Left lung (tissue), 10 donors: ENCODE data around the gene DLGAP1. TPM values are rescaled to one million over a fixed set of nuclear protein-coding genes. Genes with fewer than 3 reads are reported as not detected.

ENCODE experiments used
- ATAC-seq: fragments of 200-7000 bp; cut with Tn5 transposase; one replicate; pipeline ENCODE4 v1.9.1; 2020; ENCODE audit warnings: moderate library complexity
- DNase-seq, 4 donors: peaks; one replicate each; pipeline ENCODE4 v3.0.0-alpha.2; 2013 to 2020
- H3K27ac ChIP-seq, 2 donors: fragments of 200-600 bp; sonication (generic) in 1 of 2; one replicate each; pipeline versions ENCODE4 v1.5.0 to v1.8.0; 2020 to 2021
- H3K27me3 ChIP-seq, 2 donors: fragments of 200-600 bp; sonication (generic) in 1 of 2; one replicate each; pipeline versions ENCODE4 v1.5.0 to v1.8.0; 2020 to 2021
- H3K36me3 ChIP-seq, 2 donors: fragments of 200-600 bp; sonication (generic) in 1 of 2; one replicate each; pipeline versions ENCODE4 v1.5.0 to v1.8.0; 2020 to 2021
- H3K4me1 ChIP-seq, 2 donors: fragments of 200-600 bp; one replicate each; pipeline ENCODE4 v1.8.0; 2021
- H3K4me3 ChIP-seq, 2 donors: fragments of 200-600 bp; sonication (generic) in 1 of 2; one replicate each; pipeline versions ENCODE4 v1.5.0 to v1.8.0; 2020 to 2021; ENCODE audit warnings: mild to moderate bottlenecking in 1 of 2
- H3K9me3 ChIP-seq, 2 donors: fragments of 200-600 bp; sonication (generic) in 1 of 2; one replicate each; pipeline versions ENCODE4 v1.5.0 to v1.8.0; 2020 to 2021
- CTCF ChIP-seq, 2 donors: fragments of 200-600 bp; sonication (generic) in 1 of 2; IDR thresholded peaks; one replicate each; pipeline versions ENCODE4 v1.5.0 to v1.8.0; 2021; ENCODE audit warnings: antibody characterized with exemption in 2 of 2
- intact Hi-C, 2 donors: fragments of 100-400 bp; cut with DNase I; formaldehyde crosslinking; loops; one replicate each; pipeline versions ENCODE4 v1.11.2 to v1.14.2; 2022
- polyA plus RNA-seq, 6 donors: library from polyadenylated mRNA; unstranded; fragments of 120-200 nt; gene quantifications; one replicate each; pipeline ENCODE4 v1.2.1, GENCODE V29; 2013; ENCODE audit not compliant: insufficient read length in 6 of 6
- total RNA-seq, 2 donors: library from RNA; stranded (reverse); fragmentation: NEBNext Ultra II Directional; extraction: Animal tissue kit (Norgen Biotek cat#: 25700); gene quantifications; one replicate each; pipeline ENCODE4 v1.2.1, GENCODE V29; 2021
- donor health status: DM: no; HTN: yes; CAD: no.
- donor health status: DM: no; HTN: no; CAD: no.

DLGAP1 gene
- total and polyA plus RNA-seq, 8 donors, result 1.6 to 4.0 (median 2.1) TPM

- no peaks in the 10 kb centered on the region for H3K36me3 ChIP-seq
- ATAC-seq (no peak), DNase-seq (no peak)
- TF ChIP-seq CTCF (IDR thresholded peaks at IDR 0.05), result no peak
- H3K4me3 ChIP-seq, result no peak overlapping the region
- H3K4me1 ChIP-seq, result peaks cover 15 to 44% of the 10 kb centered on the region in 2 donors
- no peaks in the 10 kb centered on the region for H3K27me3 ChIP-seq
- no peaks in the 10 kb centered on the region for H3K9me3 ChIP-seq
- H3K27ac ChIP-seq, result no peak overlapping the region
- intact Hi-C loops, result no loop called here
Observed at GRCh38 chr18:3720159-3720558, 734.9 kb downstream of the DLGAP1 start.

DNA sequence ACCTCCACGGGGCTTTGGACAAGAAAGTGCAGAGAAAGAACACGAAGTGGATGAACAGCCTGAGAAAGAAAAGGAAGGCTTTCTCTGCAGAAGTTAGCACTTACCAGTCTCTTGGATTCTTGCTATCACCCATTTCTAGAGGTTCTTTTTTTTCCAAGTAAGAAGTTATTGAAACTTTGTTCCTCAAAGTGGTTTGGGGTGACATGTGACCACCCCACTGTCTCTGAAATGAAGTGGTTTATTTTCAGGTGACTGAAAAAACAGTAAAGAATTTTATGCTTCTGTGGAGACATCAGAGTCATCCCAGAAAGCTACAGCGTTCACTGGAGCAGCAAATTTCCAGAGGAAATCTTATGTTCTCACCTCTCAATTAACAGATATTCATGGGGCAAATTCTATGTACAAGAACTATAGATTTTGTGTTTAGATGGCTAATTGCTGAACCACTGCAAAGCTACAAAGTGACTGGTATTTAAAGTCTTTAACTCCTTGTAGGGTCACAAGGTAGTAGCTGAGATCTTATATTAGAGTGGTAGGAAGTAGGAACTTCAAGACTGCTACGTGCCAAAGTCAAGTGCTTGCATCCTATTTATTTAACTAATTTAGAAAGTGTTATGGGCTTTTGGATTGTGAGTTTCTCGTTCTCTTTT is 737.6 kb downstream of the DLGAP1 start:
- intact Hi-C loops, result no loop called here
- H3K27ac ChIP-seq, result no peak overlapping the region
- no peak for TF ChIP-seq CTCF (IDR thresholded peaks at IDR 0.05)

DNA sequence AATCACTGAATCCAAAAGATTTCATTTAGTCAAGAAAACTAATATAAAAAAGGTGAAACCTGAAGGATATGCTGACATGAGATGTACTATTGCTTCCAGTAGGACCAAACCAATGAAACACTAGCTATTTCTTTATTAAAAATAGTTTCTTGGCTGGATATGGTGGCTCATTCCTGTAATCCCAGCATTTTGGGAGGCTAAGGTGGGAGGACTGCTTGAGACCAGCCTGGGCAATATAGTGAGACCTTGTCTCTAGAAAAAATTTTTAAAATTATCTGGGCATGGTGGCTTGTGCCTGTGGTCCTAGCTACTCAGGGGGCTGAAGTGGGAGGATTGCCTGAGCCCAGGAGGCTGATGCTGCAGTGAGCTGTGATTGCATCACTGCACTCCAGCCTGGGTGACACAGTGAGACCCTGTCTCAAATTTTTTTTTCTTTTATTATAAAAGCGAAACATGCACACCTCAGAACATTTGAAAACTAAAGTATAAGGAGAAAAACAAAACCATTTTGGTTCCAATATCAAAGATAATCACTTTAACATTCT is 738.9 kb downstream of the DLGAP1 start:
- intact Hi-C loops, result no loop called here
- no peaks in the 10 kb centered on the region for H3K27me3 ChIP-seq
- no peak for ATAC-seq
- no peaks in the 10 kb centered on the region for H3K9me3 ChIP-seq
- no peak overlapping the region for H3K4me3 ChIP-seq
- H3K4me1 ChIP-seq, result peaks cover 0 to 14% of the 10 kb centered on the region in 2 donors
- DNase-seq, result no peak
- TF ChIP-seq CTCF (IDR thresholded peaks at IDR 0.05), result no peak
- no peaks in the 10 kb centered on the region for H3K36me3 ChIP-seq
- no peak overlapping the region for H3K27ac ChIP-seq

More for the DNA sequence above, 737.6 kb downstream of the DLGAP1 start:
- H3K4me3 ChIP-seq, result no peak overlapping the region
- H3K4me1 ChIP-seq, result peaks cover under 1 to 20% of the 10 kb centered on the region in 2 donors
- DNase-seq (no peak), ATAC-seq (peak; percentile 29)
- H3K36me3 ChIP-seq, result no peaks in the 10 kb centered on the region
- H3K27me3 ChIP-seq, result no peaks in the 10 kb centered on the region
- no peaks in the 10 kb centered on the region for H3K9me3 ChIP-seq

DNA sequence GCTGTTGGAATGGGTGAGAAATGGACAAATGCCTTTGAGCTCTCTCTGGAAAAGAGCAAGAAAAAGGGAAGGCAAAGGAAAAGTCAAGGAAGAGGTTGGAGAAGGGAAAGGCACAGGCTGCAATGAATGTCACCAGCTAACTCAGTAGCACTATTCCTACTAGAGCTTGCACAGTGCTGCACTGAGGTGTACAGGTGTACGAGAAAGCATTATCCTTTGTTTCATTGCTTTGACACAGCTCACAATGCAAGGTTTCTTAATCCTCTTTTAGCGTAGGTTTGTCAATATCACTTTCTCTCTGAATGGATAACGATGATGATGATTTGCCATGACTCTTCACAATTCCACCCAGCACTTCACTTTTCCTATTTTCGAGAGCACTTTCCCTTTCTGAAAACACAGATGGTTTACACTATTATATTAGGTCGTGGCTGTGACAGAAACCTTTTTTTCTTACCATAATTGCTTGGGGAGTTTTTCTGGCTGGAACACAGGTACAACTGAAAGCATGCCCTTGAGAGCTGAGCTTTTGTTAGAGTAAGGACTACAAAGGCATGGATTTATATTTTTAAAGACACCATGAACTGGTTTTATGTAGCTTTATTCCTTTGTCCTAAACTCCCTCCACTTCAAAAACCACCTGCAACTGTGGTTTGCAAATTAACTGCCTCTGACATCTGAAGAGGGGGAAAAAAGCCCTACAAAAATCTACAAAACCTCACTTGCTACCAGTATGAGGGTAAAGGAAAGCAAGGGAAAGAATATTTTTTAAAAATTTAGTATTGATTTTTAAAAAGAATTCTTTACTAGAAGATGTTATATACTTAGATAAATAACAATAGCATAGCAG is 739.7 kb downstream of the DLGAP1 start:
- Histone ChIP-seq H3K27me3 (no peaks in the 10 kb centered on the region), H3K27ac (no peak overlapping the region), H3K9me3 (no peaks in the 10 kb centered on the region), H3K36me3 (no peaks in the 10 kb centered on the region), H3K4me1 (peaks cover 0 to 12% of the 10 kb centered on the region in 2 donors), H3K4me3 (no peak overlapping the region)
- DNase-seq (no peak), ATAC-seq (no peak)
- TF ChIP-seq CTCF (IDR thresholded peaks at IDR 0.05), result no peak
- intact Hi-C loops, result no loop called here

DNA sequence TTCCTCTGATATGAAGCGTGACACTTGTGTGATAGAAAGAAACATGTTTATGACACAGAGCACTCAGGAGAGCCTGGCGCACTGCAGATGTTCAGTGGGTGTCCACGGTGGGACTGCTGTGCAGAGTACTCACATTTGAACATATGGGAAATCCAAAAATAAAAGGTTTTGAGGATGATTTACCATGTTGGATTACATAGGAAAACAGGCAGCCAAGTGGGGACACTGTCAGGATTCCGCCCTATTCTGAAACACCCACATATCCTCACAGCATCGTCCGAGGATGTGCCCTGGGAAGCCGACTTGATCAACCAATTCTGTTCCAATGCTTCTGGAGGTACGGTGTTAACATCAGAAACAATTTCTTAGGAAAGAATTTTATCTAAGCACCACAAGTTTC is 741.4 kb downstream of the DLGAP1 start:
- Histone ChIP-seq H3K4me3 (no peak overlapping the region), H3K36me3 (no peaks in the 10 kb centered on the region), H3K4me1 (peaks cover 0 to 12% of the 10 kb centered on the region in 2 donors), H3K27me3 (no peaks in the 10 kb centered on the region), H3K9me3 (no peaks in the 10 kb centered on the region), H3K27ac (no peak overlapping the region)
- TF ChIP-seq CTCF (IDR thresholded peaks at IDR 0.05), result no peak
- DNase-seq, result no peak
- no peak for ATAC-seq
- intact Hi-C loops, result no loop called here
